Measurements from ENCODE around the gene CAMK4. TPM values are rescaled to one million over a fixed set of nuclear protein-coding genes. Genes with fewer than 3 reads are reported as not detected.

The CAMK4 gene
- total and polyA plus RNA-seq, 9 donors = 4.6 to 7.5 (median 6.3) TPM

Other genes with a start within 250 kb of the CAMK4 start
- gene TSLP, start 152.7 kb upstream of the CAMK4 start, total RNA-seq = 0.09 TPM
- under 1 TPM; 0.23 to 0.37 (median 0.28) TPM for gene TSLP, start 152.7 kb upstream of the CAMK4 start, polyA plus RNA-seq (ENCODE audit: insufficient read depth in 1 of 8, insufficient read length in 8 of 8, low replicate concordance in 1 of 8)
- gene WDR36, start 132.0 kb upstream of the CAMK4 start, total RNA-seq = 27.3 TPM
- 10 to 100 TPM; 11.2 to 18.8 (median 14.3) TPM for gene WDR36, start 132.0 kb upstream of the CAMK4 start, polyA plus RNA-seq (ENCODE audit: insufficient read depth in 1 of 8, insufficient read length in 8 of 8, low replicate concordance in 1 of 8)

Data from muscle of leg (tissue), 9 donors.